ENCODE measurements around the gene ARRDC2.
A peak's percentile ranks its signal among the peaks of the same experiment; 100 is the strongest.
"Not testable (repeated sequence)": the region's sequence is repeated elsewhere in the genome, so short reads cannot be mapped to it uniquely, and the experiment has no call there.

ARRDC2 gene

DNA sequence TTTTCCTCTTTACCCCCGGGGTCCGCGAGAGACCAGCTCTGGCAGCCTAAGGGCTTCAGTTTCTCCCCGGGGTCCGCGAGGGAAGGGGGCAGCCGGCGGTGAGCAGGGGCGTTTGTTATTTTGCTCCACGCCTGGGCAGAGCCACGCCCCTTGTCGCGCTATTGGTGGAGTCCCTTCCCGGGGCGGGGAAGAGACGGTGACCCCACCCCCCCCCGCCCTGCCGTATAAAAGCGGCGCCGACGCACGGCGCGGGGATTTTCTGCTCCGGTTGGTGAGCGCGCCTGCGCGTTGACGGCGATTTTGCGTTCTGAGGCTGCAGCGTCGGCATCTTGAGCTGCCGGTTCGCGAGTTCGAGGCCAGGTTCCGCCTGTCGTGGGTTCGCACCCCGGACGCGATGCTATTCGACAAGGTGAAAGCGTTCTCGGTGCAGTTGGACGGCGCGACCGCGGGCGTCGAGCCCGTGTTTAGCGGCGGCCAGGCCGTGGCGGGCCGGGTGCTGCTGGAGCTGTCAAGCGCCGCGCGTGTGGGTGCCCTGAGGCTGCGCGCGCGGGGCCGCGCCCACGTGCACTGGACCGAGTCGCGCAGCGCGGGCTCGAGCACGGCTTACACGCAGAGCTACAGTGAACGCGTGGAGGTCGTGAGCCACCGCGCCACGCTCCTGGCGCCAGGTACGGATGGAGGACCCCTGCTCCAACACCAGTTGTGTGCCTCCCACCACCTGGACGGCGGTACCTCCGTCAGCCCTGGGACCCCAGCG, at the start of gene ARRDC2:
ARRDC2 (plus strand) TSS at position 254 of the 757 bp plus-strand sequence; CDS start at position 395, 141 bp downstream.
- peak; percentile 87 for DNase-seq

- no peak for DNase-seq
Observed at GRCh38 chr19:17963936-17964691, 43.9 kb upstream of the ARRDC2 start.

DNA sequence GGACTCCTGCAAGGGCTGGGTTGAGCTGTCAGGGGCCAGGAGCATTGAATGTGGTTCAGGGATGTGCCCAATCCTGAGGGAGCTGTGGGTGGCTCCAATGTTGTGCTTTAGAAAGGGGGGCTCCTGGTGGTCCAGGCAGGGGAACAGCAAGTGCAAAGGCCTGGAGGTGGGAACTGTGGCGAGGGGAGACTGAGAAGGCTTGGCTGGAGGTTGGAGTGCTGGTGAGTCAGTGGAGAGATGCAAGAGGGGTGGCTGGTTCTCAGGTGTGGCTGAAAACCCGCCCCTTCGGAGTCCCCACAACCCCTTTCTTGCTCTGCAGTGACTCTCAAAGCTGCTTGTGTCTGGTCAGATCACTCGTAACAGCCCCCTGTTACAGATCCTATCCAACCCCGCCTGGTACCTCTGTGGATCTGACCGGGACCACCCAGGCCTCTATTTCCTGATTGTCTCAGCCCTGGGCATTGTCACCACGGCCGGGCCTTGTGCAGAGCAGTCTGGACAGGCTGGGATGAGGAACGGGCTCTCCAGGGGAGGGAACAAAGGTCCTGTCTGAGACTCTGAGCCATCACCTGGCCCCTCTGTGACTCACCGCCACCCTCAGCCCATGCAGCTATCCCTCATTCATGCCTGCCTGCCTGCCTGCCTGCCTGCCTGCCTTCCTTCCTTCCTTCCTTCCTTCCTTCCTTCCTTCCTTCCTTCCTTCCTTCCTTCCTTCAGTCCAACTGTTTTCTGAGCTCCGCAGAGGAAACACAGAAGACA, 42.4 kb upstream of the ARRDC2 start:
- DNase-seq, result no peak

DNA sequence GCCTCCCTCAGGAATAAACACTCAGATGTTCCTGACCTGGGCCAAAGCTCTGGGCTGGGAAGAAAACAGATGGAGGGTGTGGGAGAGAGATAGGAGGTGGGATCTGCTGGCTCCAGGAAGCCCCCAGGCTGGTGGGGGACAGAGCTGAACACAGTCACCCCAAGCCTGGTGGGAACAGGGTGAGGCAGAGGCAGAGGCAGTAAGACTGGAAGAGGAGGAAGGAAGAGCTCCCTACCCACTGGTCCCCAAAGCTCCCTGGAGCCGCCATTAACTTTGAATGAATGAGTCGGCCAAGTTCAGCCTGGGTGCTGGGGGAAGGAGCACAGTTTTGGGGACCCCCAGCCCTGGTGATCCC, 41.9 kb upstream of the ARRDC2 start:
- DNase-seq, result no peak

- DNase-seq, result no peak
Observed at GRCh38 chr19:17966550-17967256, 41.3 kb upstream of the ARRDC2 start, which contains the start of gene KCNN1. KCNN1 (plus strand) TSS chr19:17967107; CDS start chr19:17973889, 6,782 bp downstream.

GRCh38 chr19:17967257-17968051, 40.5 kb upstream of the ARRDC2 start:
- DNase-seq, result no peak

DNA sequence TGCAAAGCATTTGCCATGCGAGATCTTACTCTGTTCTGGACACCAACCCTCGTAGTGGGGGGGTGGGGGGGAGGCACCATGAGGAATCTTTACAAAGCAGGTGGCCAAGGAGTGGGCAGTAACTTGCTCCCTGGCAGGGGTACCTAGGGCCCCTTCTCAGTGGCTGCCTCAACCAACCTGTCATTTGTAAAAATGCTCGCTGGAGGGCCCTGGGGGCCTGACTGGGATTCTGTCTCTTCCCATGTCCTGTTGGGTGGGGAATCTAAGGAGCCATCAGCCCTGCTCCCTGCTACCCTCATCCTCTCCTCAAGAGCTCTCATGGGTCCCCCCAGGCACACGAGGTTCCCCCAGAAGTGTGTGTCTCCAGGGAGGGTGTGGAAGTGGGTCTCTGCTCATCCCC, 39.6 kb upstream of the ARRDC2 start:
- DNase-seq, result no peak

- DNase-seq, result no peak
Observed at GRCh38 chr19:17969096-17969792, 38.7 kb upstream of the ARRDC2 start.

- no peak for DNase-seq
Observed at GRCh38 chr19:17972230-17972629, 35.7 kb upstream of the ARRDC2 start.

DNA sequence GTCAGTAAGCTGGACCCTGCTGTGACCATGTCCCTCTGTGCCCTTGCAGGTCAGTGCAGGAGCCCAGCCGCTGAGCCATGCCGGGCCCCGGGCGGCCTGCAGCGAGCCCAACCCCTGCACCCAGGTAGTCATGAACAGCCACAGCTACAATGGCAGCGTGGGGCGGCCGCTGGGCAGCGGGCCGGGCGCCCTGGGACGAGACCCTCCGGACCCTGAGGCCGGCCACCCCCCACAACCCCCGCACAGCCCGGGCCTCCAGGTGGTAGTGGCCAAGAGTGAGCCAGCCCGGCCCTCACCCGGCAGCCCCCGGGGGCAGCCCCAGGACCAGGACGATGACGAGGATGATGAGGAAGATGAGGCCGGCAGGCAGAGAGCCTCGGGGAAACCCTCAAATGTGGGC, 34.2 kb upstream of the ARRDC2 start:
- no peak for DNase-seq

DNA sequence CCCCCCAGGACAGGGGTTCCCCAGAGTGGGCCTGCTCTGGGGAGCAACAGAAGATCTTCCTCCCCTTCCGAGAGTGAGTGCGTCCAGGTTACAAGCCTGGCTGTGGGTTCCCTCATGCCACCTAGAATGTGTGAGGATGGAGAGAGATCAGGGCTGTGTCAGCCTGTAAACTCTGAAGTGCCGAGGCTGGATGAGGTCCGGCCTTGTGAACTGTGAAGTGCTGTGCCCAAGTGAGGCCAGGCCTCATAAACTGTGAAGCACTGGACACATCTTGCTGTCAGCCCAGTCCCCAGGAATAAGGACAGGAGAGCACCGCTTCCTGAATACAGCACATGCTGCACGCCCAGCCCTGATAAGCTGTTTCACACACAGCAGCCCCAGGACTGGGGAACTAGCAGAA, 33.4 kb upstream of the ARRDC2 start:
- no peak for DNase-seq

GRCh38 chr19:17975032-17975431, 32.9 kb upstream of the ARRDC2 start:
- DNase-seq, result no peak

GRCh38 chr19:17977021-17977420, 30.9 kb upstream of the ARRDC2 start:
- DNase-seq, result no peak

- DNase-seq, result no peak
Observed at GRCh38 chr19:17977488-17977887, 30.5 kb upstream of the ARRDC2 start.

GRCh38 chr19:17981611-17982010, 26.4 kb upstream of the ARRDC2 start:
- no peak for DNase-seq

DNA sequence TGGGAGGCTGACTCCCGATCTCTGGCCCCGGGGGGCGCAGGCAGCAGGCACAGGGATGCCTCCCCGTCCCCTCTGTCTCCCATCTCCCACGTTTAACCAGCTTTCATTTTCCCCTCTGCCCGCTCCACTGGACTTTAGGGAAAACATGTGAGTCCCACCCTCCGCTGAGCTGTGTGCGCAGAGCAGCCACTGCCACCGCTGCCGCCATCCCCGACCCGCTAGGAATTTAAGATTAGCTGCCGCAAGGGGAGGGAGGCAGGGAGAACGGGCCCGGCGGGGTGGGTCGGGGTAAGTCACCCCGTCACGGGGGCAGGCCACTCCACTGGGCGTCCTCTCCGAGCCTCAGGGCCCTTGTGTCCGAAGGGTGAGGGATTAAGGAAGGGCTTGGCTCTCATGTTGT, 25.5 kb upstream of the ARRDC2 start:
- DNase-seq, result no peak

- DNase-seq, result no peak
Observed at GRCh38 chr19:17985037-17985818, 22.7 kb upstream of the ARRDC2 start.

DNA sequence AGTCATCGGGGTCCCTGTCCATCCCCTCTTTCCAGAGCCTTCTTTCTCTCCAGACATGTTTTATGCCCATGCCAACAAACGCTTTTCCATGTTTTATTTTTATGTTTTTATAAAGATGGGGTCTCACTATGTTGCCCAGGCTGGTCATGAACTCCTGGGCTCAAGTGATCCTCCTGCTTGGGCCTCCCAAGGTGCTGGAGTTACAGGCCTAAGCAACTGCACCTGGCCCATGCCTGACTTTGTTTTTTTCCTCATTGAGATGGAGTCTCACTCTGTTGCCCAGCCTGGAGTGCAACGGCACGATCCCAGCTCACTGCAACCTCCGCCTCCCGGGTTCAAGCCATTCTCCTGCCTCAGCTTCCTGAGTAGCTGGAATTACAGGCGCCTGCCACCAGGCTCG, 21.4 kb upstream of the ARRDC2 start:
- DNase-seq, result not testable (repeated sequence)

DNA sequence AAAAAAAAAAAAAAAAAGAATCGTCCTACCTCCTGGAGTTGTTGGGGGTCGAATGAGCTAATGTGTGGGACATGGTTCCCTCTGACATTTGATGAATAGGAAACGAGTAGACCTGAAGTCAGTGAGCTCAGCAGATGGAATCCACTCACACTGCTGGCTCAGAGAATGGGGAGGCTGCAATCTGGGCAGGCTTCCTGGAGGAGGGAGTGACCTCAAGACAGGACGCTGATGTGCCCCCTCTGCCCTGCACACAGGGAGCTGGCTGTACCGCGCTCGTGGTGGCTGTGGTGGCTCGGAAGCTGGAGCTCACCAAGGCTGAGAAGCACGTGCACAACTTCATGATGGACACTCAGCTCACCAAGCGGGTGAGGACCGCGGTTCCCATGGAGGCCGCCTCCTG, 19.8 kb upstream of the ARRDC2 start:
- DNase-seq, result no peak

DNA sequence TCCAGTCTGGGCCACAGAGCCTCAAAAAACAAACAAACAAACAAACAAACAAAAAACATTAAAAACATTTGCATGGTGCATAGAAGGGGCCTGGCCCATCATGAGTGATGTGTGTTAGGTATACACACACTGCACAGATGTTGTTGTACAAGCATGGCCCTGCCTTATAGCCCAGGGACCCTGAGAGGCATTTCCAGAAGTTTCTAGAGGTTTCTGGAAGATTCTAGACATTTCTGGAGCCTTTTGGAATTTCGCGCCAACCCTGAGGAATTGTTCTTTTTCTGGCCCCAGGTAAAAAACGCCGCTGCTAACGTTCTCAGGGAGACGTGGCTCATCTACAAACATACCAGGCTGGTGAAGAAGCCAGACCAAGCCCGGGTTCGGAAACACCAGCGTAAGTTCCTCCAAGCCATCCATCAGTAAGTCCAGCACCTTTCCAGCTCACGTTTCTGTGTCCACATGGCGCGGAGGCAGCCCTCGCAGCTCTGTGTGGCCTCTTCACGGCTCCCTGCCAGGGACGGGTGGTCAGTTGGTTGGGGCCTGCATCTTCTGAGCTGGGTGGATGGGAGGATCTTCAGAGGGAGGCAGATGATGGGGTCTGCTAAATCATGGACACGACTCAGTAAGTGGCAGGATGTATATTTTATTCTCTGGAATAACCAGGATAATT, 18.4 kb upstream of the ARRDC2 start:
- no peak for DNase-seq
